ENCODE measurements around the gene TRAM2.

Gene TRAM2

GRCh38 chr6:52577022-52577777 is at the start of gene TRAM2:
TRAM2 (minus strand) TSS chr6:52577060; CDS start chr6:52576915, 145 bp downstream.
- peak; percentile 90 for DNase-seq

DNA sequence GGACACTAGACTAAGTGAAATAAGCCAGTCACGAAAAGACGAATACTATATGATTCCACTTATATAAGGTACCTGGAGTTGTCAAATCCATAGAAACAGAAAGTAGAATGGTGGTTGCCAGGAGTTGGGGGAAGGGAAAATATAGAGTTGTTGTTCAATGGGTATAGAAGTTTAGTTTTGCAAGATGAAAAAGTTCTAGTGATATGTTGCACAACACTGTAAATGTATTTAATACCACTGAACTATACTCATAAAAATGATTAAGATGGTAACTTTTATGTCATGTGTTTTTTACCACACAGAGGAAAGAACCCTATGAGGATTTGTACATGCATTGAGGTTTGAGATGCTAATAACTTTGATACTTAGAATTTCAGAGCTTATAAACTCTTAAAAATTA is 46.0 kb upstream of the TRAM2 start:
- DNase-seq: no peak

DNA sequence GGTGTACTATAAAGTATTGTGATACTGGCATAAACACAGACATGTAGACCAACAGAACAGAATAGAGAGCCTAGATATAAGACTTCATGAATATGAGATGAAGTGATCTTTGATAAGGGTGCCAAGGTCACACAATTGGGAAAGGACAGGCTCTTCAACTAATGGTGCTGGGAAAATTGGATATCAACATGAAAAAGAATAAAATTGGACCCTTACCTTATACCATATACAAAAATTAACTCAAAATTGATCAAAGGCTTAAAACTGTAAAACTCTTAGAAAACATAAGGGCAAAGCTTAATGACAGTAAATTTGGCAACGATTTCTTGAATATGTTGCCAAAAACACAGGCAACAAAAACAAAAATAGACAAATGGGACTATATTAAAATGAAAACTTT is 44.8 kb upstream of the TRAM2 start:
- DNase-seq: no peak

DNA sequence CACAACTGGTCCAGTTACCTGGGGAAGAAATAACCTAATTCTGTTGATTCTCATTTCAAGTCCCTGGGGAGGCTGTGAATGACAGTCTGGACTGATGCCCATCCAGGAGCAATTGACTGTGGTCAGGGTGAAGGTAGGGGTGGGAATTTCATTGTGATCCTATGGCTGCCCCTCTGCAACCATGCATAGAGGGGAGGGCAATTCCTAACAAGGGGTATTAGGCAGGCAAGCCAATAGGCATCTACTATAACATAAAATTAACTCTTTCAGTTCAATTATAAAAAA is 44.0 kb upstream of the TRAM2 start:
- no peak for DNase-seq

GRCh38 chr6:52620055-52620905 is 43.4 kb upstream of the TRAM2 start:
- DNase-seq: no peak

DNA sequence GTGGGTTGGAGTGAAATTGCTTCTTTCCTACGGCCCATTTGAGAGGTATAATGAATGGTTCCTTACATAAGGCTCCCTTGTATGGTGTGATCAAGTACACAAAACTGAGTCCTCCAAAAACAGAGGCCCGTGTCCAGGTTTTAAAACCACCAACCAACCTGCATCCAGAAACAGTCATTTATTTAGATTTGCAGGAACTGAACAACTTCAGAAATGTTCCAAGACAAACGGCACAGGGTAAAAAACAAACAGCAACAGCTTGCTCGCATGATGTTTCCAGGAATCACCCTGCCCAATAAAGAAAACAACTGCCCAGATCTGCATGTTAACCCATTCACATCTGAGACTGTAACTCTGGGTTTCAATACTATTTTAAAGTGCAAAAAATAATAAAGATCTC is 40.2 kb upstream of the TRAM2 start:
- DNase-seq: no peak

DNA sequence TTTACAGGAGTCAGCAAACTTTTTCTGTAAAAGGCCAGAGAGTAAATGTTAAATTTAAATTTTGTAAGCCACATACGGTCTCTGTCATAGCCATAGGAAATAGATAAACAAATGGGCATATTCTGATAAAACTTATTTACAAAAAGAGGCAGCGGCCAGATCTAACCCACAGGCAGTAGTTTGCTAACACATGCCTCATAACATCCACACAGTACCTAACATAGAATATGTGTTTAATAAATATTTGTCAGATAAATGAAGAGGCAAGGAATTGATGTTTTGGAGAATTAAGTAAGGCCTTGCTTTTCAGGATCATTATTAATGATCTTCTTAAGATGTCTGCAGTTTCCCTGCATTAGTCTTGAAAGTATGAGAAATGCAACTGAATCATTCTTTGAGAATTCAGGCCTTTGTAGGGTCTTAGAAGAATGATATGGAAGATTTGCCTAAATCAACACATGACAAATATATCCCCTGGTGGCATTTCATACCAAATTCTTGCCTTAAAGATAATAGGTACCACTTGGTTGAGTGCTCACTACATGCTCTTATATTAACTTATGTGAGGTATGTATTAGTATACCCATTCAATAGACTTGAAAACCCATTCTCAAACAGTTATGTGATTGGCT is 39.3 kb upstream of the TRAM2 start:
- DNase-seq: no peak

- no peak for DNase-seq
Measured at GRCh38 chr6:52612336-52613054, 35.6 kb upstream of the TRAM2 start.

DNA sequence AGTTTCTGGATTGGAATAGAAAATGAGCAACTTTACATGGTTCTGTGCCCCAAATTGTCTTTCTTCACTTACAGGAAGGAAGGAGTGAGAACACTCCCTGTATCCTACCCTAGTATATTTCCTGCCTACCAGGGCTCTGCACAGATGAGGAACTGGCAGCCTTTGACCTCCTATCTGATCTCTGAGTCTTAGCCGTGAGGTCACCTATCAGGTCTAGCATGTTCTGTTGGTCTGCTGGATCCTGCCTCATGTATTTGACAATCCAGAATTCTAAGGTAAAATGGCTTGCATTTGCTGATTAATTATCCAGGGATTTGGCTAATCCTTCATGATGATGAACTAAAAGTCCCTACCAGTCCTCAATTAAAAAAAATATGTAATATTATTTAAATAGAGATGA is 35.0 kb upstream of the TRAM2 start:
- DNase-seq: no peak

DNA sequence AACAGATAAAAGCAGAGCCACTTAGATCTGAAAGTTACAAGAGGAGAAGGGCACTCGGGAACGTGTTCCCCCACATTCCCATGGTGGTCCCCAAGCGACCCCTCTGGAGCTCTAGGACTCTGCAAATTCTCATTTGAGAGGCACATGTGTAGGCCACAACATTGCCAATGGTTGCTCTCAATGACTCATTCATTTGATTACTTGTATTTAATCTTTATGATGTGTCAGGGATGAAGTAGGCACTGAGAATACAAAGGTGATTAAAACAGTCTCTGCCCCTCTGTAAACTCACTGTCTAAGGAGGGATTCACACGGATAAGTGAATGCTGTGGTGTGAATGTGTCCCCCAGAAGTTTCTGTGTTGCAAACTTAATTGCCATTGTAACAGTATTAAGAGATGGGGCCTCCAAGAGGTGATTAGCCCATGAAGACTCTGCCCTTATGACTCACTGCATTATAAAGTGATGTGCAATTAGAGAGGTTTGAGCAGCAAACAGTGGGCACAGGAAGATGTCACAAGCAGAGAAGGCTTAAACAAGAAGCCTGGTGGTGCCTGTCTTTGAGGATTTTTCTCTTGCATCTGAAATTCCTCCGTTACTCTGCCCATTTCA is 34.0 kb upstream of the TRAM2 start:
- no peak for DNase-seq

- DNase-seq: no peak
Measured at GRCh38 chr6:52610011-52610410, 33.2 kb upstream of the TRAM2 start.

- DNase-seq: no peak
Measured at GRCh38 chr6:52605610-52606185, 28.8 kb upstream of the TRAM2 start.

DNA sequence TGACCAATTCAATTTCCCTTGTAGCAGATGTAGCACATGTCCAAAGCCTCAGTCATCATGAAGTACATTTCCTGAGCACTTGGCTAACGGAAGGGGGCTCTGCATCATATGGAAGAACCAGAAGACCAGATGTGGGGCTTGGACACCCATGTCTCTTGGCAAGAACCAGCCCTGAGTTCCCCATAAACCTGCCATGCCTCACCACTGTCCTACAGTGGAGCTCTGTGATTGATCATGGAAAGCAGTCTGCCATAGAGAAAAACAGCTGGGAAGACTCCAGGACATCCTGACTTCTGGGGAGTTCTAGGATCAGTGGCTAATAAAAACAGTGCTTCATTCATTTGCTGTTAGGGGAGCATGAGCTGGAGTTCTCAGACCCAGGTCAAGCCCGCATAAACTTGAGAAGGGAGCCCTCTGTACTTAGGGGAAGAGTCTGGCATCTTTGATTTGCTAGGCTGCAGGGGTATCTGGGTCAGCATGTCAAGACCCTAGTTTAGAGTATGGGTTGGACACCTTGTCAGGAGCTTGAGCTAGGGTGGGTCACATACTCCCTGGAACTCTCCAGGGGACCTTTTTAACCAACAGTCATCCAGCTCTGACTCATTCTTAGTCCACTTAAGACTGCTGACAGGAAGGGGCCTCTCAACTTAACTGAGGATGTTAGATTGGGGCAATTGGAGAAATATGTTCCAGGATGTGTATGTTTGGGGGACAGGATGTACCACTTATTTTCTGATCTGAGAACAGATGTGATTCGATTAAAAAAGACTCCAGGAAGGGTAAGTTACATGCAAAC is 26.3 kb upstream of the TRAM2 start:
- no peak for DNase-seq

- DNase-seq: no peak
Measured at GRCh38 chr6:52598824-52599190, 21.9 kb upstream of the TRAM2 start.

DNA sequence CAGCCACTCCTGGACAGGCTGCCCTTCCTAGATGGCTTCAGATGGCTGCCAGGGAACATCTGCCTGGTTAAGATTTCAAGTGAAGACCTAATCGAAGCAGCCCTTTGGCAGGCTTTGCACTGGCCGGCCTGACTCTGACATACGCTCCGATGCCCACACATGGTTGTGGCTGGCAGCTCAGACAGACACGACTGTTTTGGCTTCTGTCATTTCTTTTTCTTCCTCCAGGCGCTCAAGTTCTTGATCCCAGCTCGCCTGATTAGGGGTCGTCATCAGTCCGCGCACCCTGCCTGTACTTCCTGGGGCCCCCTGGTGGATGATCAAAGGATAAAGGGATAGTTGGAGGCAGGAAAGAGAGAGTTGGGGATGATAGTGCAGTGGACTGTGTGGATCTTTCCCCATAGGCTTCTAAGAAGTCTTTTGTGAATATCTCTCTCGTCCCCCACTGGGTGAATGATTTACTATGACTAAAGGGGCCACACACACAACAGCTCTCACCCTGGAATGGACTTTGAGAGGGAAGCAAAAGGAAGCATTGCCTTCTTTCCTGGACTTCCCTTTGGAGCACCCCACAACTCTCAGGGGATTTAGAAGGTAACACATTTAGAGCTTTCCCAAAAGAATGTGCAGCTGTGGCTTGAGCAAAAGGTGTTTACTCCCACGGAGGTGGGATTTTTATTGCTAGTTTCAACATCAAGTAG is 21.4 kb upstream of the TRAM2 start:
- DNase-seq: peak; percentile 33

- DNase-seq: no peak
Measured at GRCh38 chr6:52597738-52598122, 20.9 kb upstream of the TRAM2 start.

GRCh38 chr6:52596371-52597028 is 19.6 kb upstream of the TRAM2 start:
- no peak for DNase-seq

DNA sequence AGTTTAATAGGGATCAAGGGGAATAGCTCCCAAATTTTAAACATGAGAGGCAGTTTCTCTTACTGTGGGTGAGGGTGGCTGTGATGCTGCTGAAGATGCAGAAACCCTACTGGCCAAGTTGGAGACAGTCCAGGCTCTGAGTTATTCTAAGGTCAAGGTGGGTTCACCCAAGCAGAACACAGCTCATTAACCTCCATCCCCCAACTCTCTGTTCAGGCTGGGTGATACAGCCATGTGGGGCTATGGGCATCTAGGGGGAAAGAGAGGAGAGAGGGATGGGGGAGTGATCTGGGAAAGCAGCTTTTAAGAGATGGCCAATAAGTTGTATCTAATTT is 18.9 kb upstream of the TRAM2 start:
- DNase-seq: no peak

- no peak for DNase-seq
Measured at GRCh38 chr6:52595000-52595795, 18.3 kb upstream of the TRAM2 start.

DNA sequence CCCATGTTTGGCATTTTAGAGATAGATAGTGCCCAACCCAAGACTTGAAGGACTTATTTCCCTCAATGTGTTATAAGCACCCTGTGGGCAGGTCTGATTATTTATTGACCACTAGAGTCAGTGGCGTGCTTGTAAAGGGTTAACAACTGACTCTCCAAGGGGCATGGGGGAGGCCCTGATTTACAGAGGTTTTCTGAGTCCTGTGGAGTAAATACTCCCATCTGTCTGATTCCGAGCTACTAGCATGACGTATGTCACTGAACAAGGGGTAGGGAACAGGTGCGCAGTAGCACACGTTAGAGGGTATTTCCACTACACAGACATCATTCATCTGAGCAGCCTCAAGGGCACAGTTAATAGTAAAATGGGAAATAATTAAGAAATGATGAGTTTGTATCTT is 17.4 kb upstream of the TRAM2 start:
- no peak for DNase-seq
